Measurements from ENCODE around the gene SCAF8. TPM values are rescaled to one million over a fixed set of nuclear protein-coding genes. Genes with fewer than 3 reads are reported as not detected.
"Not testable (repeated sequence)": the region's sequence is repeated elsewhere in the genome, so short reads cannot be mapped to it uniquely, and the experiment has no call there.

SCAF8 gene
- polyA plus RNA-seq, 1 donor: 34.7 TPM

DNA sequence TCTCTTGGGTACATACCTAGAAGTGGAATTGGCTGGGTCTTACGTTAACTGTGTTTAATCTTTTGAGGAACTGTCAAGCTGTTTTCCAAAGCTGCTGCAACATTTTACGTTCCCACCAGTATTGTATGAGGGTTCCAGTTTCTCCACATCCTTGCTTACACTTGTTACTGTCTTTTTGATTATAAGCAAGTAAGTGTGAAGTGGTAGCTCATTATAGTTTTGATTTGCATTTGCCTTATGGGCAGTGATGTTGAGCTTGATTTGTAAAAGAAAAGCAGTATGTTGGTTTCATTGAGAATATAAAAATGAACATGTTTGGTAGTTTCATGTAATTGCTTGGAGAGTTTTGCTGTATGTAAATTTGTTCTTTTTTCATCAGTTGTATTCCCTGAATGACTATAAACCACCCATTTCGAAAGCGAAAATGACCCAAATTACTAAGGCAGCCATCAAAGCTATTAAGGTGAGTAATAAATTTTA is 40.4 kb downstream of the SCAF8 start:
- H3K27me3 ChIP-seq (ENCODE audit: control insufficient read depth, insufficient read depth, low read length): no peaks in the 10 kb centered on the region
- no peak overlapping the region for H3K27ac ChIP-seq (ENCODE audit: low read length)
- 78% methylated on average over 3 of the region's 4 CpGs for WGBS (ENCODE audit: insufficient coverage, low lambda C conversion rate)
- peaks cover 5% of the 10 kb centered on the region for H3K36me3 ChIP-seq (ENCODE audit: control insufficient read depth, insufficient read depth, low read length)
- H3K4me3 ChIP-seq (ENCODE audit: low read length): no peak overlapping the region
- no peak for DNase-seq
- H3K9me3 ChIP-seq (ENCODE audit: control insufficient read depth, low read depth, low read length): no peaks in the 10 kb centered on the region
- H3K4me1 ChIP-seq (ENCODE audit: control insufficient read depth, insufficient read depth, low read length): no peaks in the 10 kb centered on the region

DNA sequence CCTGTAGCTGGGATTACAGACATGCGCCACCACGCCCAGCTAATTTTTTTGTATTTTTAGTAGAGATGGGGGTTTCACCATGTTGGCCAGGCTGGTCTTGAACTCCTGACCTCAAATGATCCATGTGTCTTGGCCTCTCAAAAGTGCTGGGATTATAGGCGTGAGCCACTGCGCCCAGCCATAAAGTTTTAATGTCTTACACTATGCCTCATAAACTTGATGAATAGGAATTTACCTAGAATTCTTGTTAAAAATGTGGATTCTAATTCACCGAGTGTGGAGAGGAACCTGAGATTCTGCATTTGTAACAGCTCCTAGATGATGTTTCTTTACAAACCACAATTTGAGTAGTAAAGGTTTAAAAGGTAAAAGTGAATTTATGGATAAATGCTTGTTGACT is 45.9 kb downstream of the SCAF8 start:
- peaks cover 25% of the 10 kb centered on the region for H3K36me3 ChIP-seq (ENCODE audit: control insufficient read depth, insufficient read depth, low read length)
- not testable (repeated sequence) for H3K4me1 ChIP-seq (ENCODE audit: control insufficient read depth, insufficient read depth, low read length); H3K4me3 ChIP-seq (ENCODE audit: low read length); DNase-seq; H3K27me3 ChIP-seq (ENCODE audit: control insufficient read depth, insufficient read depth, low read length); H3K27ac ChIP-seq (ENCODE audit: low read length); H3K9me3 ChIP-seq (ENCODE audit: control insufficient read depth, low read depth, low read length)
- WGBS (ENCODE audit: insufficient coverage, low lambda C conversion rate): no CpG with 5 or more reads among the region's 5 CpGs

- Histone ChIP-seq H3K36me3 (ENCODE audit: control insufficient read depth, insufficient read depth, low read length) (peaks cover 30% of the 10 kb centered on the region), H3K4me1 (ENCODE audit: control insufficient read depth, insufficient read depth, low read length) (no peaks in the 10 kb centered on the region), H3K4me3 (ENCODE audit: low read length) (no peak overlapping the region), H3K27me3 (ENCODE audit: control insufficient read depth, insufficient read depth, low read length) (no peaks in the 10 kb centered on the region), H3K9me3 (ENCODE audit: control insufficient read depth, low read depth, low read length) (no peaks in the 10 kb centered on the region), H3K27ac (ENCODE audit: low read length) (no peak overlapping the region)
- no CpG with 5 or more reads among the region's 4 CpGs for WGBS (ENCODE audit: insufficient coverage, low lambda C conversion rate)
- DNase-seq: no peak
Observed at GRCh38 chr6:154782193-154782592, 49.0 kb downstream of the SCAF8 start.

DNA sequence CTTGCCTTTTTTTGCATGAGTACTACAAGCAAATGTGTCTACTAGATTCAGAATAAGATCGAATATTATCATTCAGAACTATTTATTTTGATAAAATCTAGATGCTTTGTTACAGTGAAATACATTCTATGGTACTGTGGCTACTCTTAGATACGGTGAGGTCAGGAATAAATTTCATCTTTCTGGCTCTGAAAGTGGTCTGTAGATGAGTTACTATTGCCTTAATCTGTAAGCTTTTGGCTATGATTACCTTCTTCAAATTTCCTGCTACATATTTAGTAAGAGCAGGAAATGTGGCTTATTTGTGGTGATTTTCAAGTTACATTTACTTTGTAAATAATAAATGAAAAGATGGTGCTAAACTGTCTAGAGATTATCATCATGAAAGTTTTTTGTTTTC is 50.0 kb downstream of the SCAF8 start:
- Histone ChIP-seq H3K36me3 (ENCODE audit: control insufficient read depth, insufficient read depth, low read length) (peaks cover 36% of the 10 kb centered on the region), H3K4me3 (ENCODE audit: low read length) (no peak overlapping the region), H3K4me1 (ENCODE audit: control insufficient read depth, insufficient read depth, low read length) (no peaks in the 10 kb centered on the region), H3K9me3 (ENCODE audit: control insufficient read depth, low read depth, low read length) (no peaks in the 10 kb centered on the region), H3K27ac (ENCODE audit: low read length) (no peak overlapping the region), H3K27me3 (ENCODE audit: control insufficient read depth, insufficient read depth, low read length) (no peaks in the 10 kb centered on the region)
- 100% methylated on average over 1 of the region's 2 CpGs for WGBS (ENCODE audit: insufficient coverage, low lambda C conversion rate)
- DNase-seq: no peak

GRCh38 chr6:154785075-154785474 is 51.9 kb downstream of the SCAF8 start:
- H3K27ac ChIP-seq (ENCODE audit: low read length): no peak overlapping the region
- WGBS (ENCODE audit: insufficient coverage, low lambda C conversion rate): 100% methylated on average over 1 of the region's 2 CpGs
- H3K9me3 ChIP-seq (ENCODE audit: control insufficient read depth, low read depth, low read length): no peaks in the 10 kb centered on the region
- no peaks in the 10 kb centered on the region for H3K4me1 ChIP-seq (ENCODE audit: control insufficient read depth, insufficient read depth, low read length)
- H3K27me3 ChIP-seq (ENCODE audit: control insufficient read depth, insufficient read depth, low read length): no peaks in the 10 kb centered on the region
- DNase-seq: no peak
- H3K36me3 ChIP-seq (ENCODE audit: control insufficient read depth, insufficient read depth, low read length): peaks cover 29% of the 10 kb centered on the region
- H3K4me3 ChIP-seq (ENCODE audit: low read length): no peak overlapping the region

DNA sequence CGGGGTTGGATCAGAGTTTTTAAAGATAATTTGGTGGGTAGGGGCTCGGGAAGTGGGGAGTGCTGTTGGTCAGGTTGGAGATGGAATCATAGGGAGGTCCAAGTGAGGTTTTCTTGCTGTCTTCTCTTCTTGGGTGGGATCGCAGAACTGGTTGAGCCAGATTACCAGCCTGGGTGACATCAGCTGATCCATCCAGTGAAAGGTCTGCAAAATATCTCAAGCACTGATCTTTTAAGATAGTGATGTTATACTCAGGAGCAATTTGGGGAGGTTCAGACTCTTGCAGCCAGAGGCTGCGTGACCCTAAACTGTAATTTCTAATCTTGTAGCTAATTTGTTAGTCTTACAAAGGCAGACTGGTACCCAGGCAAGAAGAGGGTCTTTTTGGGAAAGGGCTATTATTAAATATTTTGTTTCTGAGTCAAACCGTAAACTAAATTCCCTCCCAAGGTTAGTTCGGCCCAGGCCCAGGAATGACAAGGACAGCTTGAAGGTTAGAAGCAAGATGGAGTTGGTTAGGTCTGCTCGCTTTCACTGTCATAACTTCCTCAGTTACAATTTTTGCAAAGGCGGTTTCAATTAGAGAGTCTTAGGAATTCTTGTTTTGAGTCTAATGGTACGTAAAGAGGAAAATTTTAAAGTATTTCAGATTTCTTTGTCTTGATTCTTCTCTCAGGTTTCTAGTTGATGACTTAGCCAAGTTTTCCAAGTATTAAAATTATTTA is 53.1 kb downstream of the SCAF8 start:
- Histone ChIP-seq H3K4me3 (ENCODE audit: low read length) (no peak overlapping the region), H3K27me3 (ENCODE audit: control insufficient read depth, insufficient read depth, low read length) (no peaks in the 10 kb centered on the region), H3K27ac (ENCODE audit: low read length) (no peak overlapping the region), H3K9me3 (ENCODE audit: control insufficient read depth, low read depth, low read length) (no peaks in the 10 kb centered on the region), H3K4me1 (ENCODE audit: control insufficient read depth, insufficient read depth, low read length) (no peaks in the 10 kb centered on the region), H3K36me3 (ENCODE audit: control insufficient read depth, insufficient read depth, low read length) (peaks cover 25% of the 10 kb centered on the region)
- no peak for DNase-seq
- WGBS (ENCODE audit: insufficient coverage, low lambda C conversion rate): 100% methylated on average over 4 of the region's 9 CpGs

GRCh38 chr6:154791556-154792317 is 58.5 kb downstream of the SCAF8 start:
- DNase-seq: no peak
- 78% methylated on average over 5 of the region's 5 CpGs for WGBS (ENCODE audit: insufficient coverage, low lambda C conversion rate)
- no peaks in the 10 kb centered on the region for H3K4me1 ChIP-seq (ENCODE audit: control insufficient read depth, insufficient read depth, low read length)
- H3K27me3 ChIP-seq (ENCODE audit: control insufficient read depth, insufficient read depth, low read length): no peaks in the 10 kb centered on the region
- H3K27ac ChIP-seq (ENCODE audit: low read length): no peak overlapping the region
- peaks cover 32% of the 10 kb centered on the region for H3K36me3 ChIP-seq (ENCODE audit: control insufficient read depth, insufficient read depth, low read length)
- H3K9me3 ChIP-seq (ENCODE audit: control insufficient read depth, low read depth, low read length): peaks cover 3% of the 10 kb centered on the region
- no peak overlapping the region for H3K4me3 ChIP-seq (ENCODE audit: low read length)

DNA sequence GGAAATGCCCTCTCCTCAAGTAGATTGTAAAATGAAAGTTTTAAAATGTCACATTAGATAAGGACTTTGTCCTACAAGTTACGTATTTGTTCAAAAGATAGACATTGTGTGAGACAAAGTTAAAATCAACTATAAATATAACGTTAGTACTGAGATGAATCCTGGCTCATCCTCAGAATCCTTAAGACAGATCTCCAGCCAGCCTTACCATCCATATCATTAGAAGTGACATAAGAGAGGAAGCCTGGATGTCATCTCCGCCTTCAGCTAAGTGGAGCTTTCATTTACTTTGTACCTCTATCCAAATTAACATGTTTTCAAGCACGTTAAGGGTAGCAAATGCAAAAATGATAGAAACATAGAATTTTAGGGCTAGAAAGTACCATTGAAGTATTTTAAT is 59.1 kb downstream of the SCAF8 start:
- H3K4me3 ChIP-seq (ENCODE audit: low read length): no peak overlapping the region
- WGBS (ENCODE audit: insufficient coverage, low lambda C conversion rate): 80% methylated on average over 2 of the region's 4 CpGs
- no peak overlapping the region for H3K27ac ChIP-seq (ENCODE audit: low read length)
- H3K36me3 ChIP-seq (ENCODE audit: control insufficient read depth, insufficient read depth, low read length): peaks cover 33% of the 10 kb centered on the region
- H3K4me1 ChIP-seq (ENCODE audit: control insufficient read depth, insufficient read depth, low read length): no peaks in the 10 kb centered on the region
- H3K9me3 ChIP-seq (ENCODE audit: control insufficient read depth, low read depth, low read length): peaks cover 3% of the 10 kb centered on the region
- H3K27me3 ChIP-seq (ENCODE audit: control insufficient read depth, insufficient read depth, low read length): no peaks in the 10 kb centered on the region
- DNase-seq: no peak

- Histone ChIP-seq H3K27me3 (ENCODE audit: control insufficient read depth, insufficient read depth, low read length) (no peaks in the 10 kb centered on the region), H3K36me3 (ENCODE audit: control insufficient read depth, insufficient read depth, low read length) (peaks cover 34% of the 10 kb centered on the region), H3K4me1 (ENCODE audit: control insufficient read depth, insufficient read depth, low read length) (no peaks in the 10 kb centered on the region), H3K27ac (ENCODE audit: low read length) (no peak overlapping the region), H3K4me3 (ENCODE audit: low read length) (no peak overlapping the region), H3K9me3 (ENCODE audit: control insufficient read depth, low read depth, low read length) (peaks cover 3% of the 10 kb centered on the region)
- 92% methylated on average over 2 of the region's 3 CpGs for WGBS (ENCODE audit: insufficient coverage, low lambda C conversion rate)
- no peak for DNase-seq
Observed at GRCh38 chr6:154792761-154793160, 59.5 kb downstream of the SCAF8 start.

DNA sequence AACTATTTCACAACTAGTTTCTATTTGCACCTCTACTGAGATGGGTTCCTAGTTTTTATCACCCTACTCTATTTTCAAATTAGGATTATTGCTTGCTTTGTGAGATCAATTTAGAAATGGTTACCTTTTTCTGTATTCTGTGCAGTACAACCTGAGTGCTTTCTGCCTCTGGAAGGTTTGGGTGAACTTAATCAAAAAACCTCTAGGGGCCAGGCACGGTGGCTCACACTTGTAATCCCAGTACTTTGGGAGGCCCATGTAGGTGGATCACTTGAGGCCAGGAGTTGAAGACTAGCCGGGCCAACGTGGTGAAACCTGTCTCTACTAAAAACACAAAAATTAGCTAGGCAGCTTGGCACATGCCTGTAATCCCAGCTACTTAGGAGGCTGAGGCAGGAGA is 63.3 kb downstream of the SCAF8 start:
- Histone ChIP-seq H3K4me1 (ENCODE audit: control insufficient read depth, insufficient read depth, low read length) (no peaks in the 10 kb centered on the region), H3K27me3 (ENCODE audit: control insufficient read depth, insufficient read depth, low read length) (no peaks in the 10 kb centered on the region), H3K36me3 (ENCODE audit: control insufficient read depth, insufficient read depth, low read length) (peaks cover 43% of the 10 kb centered on the region), H3K4me3 (ENCODE audit: low read length) (no peak overlapping the region), H3K9me3 (ENCODE audit: control insufficient read depth, low read depth, low read length) (peaks cover 3% of the 10 kb centered on the region), H3K27ac (ENCODE audit: low read length) (no peak overlapping the region)
- no CpG with 5 or more reads among the region's 3 CpGs for WGBS (ENCODE audit: insufficient coverage, low lambda C conversion rate)
- no peak for DNase-seq
